NCI-H2029 (cell line): Measurements from ENCODE around the gene P4HB.
A peak's percentile ranks its signal among the peaks of the same experiment; 100 is the strongest.
"Not testable (repeated sequence)": the region's sequence is repeated elsewhere in the genome, so short reads cannot be mapped to it uniquely, and the experiment has no call there.

Source experiments
- DNase-seq: peaks from one replicate; lab custom pipeline; 2025; lab: John Stamatoyannopoulos, UW

Gene P4HB

GRCh38 chr17:81845881-81846742, 14.2 kb downstream of the P4HB start:
- DNase-seq = no peak

DNA sequence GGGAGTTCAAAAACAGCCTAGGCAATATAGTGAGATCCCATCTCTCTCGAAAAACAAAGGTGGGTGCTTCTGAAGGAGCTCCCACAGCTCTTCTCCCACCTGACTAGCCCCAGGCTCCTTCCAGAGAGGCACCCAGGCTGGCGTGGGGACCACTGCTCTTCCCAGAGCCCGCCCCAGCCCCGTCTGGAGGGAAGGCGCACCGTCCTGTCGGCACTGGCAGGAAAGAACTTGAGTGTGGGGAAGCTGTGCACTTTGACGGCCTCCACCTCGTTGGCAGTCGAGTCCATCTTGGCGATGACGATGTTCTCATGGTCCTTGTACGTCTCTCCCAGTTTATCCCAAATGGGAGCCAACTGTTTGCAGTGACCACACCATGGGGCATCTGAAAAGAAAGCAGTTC, 15.0 kb downstream of the P4HB start:
- no peak for DNase-seq

DNA sequence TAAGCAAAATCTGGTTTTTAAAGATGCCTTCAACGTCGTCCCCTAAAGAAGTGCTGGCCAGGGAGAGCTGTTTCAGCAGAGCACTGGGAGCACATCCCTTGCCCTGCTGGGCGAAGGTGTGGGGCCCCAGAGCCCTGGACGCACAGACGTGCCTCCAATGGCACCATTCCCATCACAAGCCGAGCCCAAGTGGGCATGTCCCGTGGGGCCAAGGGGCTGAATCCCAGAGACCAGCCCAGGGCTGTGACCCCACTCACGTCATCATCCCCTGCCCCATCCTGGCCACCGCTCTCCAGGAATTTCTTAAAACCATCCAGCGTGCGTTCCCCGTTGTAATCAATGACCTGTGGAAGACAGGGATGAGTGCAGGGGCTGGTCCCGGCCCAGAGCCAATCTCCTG, 15.4 kb downstream of the P4HB start:
- no peak for DNase-seq

GRCh38 chr17:81844327-81844851, 15.9 kb downstream of the P4HB start:
- no peak for DNase-seq

- DNase-seq = no peak
Observed at GRCh38 chr17:81843713-81844326, 16.5 kb downstream of the P4HB start.

- no peak for DNase-seq
Observed at GRCh38 chr17:81842725-81843504, 17.4 kb downstream of the P4HB start.

DNA sequence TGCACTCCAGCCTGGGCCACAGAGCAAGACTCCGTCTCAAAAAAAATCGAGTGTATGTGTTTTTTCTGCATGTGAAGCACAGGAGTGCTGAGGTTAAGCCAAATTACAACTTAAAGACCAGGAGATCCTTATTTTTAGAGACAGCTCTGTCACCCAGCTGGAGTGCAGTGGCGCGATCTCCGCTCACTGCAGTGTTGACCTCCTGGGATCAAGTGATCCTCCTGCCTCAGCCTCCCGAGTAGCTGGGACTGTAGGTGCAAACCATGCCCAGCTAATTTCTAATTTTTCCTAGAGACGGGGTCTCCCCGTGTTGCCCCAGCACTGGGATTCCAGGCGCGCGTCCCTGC, 18.0 kb downstream of the P4HB start:
- DNase-seq = no peak

GRCh38 chr17:81841866-81842265, 18.5 kb downstream of the P4HB start:
- DNase-seq = no peak

GRCh38 chr17:81840826-81841778, 19.2 kb downstream of the P4HB start:
- no peak for DNase-seq

GRCh38 chr17:81840059-81840458, 20.3 kb downstream of the P4HB start:
- DNase-seq = not testable (repeated sequence)

- DNase-seq = no peak
Observed at GRCh38 chr17:81839301-81839700, 21.0 kb downstream of the P4HB start.

DNA sequence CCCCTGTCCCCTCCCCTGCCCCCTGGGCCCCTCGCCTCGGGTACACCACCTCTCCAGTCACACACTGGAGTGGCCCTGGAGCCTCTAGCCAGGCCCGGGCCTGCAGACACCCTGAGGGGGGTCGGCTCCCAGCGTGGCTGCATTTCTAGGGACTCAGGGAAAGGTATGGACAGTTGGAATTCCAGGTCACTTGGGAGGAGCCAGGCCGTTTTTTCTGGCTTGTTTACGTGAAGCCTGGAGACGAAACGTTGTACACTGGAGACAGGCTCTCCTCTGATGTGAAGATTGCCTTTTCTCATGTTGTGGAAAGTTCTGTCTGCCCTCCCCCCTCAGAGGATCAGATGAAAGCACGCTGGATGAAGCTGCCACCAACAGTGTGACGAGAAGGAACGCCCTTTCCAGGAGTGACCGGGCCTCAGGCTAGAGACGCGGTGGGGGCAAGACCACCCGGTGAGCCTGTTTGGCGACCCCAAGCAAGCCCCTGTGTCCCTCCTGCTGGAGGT, 21.5 kb downstream of the P4HB start:
- DNase-seq = no peak

DNA sequence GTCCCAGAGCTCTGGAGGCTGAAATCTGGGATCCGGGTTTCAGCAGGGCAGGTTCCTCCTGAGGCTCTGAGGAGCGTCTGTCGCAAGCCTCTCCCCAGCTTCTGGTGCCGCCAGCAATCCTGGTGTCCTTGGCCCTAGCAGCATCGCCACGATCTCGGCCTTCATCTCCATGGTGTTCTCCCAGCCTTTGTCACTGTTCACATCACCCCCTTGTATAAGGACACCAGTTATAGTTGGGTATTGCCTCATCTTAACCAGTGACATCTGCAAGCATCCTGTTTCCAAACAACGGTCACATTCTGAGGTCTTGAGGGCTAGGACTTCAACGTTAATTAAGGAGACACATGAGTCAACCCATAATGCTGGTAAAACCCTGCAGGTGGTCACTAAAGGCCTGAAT, 22.7 kb downstream of the P4HB start:
- DNase-seq = no peak

- DNase-seq = no peak
Observed at GRCh38 chr17:81834831-81835267, 25.5 kb downstream of the P4HB start, which contains the start of gene PPP1R27. Gene PPP1R27, minus strand, starts transcription at chr17:81835050. Its CDS starts 97 bp downstream, at chr17:81834953.

DNA sequence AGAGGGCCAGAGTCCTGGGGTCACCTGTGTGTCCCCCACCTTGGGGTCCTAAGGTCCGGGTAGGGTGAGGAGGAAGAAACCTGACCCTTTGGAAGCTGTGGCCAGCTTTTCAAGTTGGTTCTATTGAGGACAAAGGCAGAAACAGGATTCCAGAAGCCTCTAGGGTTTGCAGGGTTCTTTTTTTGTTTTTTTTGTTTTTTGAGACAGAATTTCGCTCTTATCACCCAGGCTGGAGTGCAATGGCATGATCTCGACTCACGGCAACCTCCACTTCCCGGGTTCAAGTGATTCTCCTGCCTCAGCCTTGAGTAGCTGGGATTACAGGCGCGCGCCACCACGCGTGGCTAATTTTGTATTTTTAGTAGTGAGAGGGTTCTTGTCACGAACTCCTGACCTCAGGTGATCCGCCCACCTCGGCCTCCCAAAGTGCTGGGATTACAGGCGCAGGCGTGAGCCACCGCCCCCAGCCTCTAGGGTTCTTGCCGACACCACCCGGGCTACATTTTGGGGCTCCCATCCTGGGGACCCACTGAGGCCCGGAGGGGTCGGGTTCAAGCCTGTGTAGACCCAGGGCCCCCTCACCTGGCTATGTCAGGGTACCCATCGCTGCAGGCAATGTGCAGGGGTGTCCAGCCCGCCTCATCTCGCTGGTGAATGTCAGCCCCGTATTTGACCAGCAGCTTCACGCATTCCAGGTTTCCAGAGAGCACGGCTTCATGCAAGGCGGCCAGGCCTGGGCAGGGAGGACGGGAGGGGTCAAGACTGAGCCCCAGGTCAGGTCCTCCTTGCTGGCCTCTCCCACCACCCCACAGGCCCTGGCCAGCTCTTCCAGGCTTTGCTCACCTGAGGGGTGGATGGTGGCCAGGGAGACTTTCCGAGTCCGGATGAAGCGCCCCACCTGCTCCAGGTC, 26.2 kb downstream of the P4HB start:
- DNase-seq = no peak

- DNase-seq = peak; percentile 85
Observed at GRCh38 chr17:81833160-81833920, 27.0 kb downstream of the P4HB start, which contains the start of gene MCRIP1. Gene MCRIP1, minus strand, starts transcription at chr17:81833291. Its CDS starts 8,785 bp downstream, at chr17:81824506.

DNA sequence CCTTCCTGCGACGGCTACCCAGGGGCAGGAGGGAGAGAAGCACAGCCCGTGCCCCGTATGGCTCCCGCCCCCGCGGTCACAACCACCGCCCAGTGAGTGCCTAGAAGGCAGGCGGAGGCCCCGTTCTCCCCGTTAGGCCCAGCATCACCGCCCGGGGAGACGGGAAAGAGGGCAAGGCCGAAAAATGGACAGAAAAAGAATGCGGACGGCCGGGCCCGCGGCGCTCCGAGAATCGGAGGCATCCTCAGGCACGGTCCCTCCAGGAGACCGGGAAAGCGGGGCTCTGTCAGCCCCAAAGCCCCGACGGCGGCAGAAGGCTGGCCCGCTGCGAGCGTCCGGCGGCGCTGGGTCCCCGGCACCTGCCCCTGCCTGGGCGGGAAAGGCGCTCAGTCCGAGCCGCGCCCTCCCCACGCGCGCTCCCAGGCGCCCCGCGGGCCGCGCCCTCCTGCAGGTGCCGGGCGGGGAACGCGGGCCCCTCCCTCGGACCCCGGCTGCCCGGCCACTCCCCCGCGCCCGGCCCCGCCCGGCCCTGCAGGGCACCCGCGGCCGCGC, 27.7 kb downstream of the P4HB start:
- DNase-seq = no peak

GRCh38 chr17:81831957-81832607, 28.3 kb downstream of the P4HB start:
- DNase-seq = no peak
